ENCODE results near the gene MARK2.

Gene MARK2

DNA sequence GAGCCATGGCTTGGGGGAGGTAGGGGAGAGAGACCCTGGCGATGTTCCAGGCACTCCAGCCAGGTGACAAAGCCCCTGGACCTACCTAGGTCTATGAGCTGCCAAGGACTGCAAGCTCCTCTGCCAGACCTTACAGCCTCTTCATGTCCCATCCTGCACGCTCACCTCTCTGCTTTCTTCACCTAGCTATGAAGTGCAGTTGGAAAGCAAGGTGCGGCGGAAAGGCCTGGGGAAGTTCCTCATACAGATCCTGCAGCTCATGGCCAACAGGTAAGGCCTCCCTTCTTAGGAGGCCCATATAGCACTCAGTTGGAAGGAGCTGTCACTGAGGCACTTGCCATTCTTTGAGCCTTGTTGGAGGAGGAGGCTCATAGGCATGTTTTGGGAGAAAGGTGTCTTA is 113.7 kb downstream of the MARK2 start:
- Histone ChIP-seq H3K4me3 (ENCODE audit: insufficient read depth, low read depth, low read length, poor library complexity, severe bottlenecking) (no peak overlapping the region), H3K4me1 (ENCODE audit: control insufficient read depth, insufficient read depth, low read length, poor library complexity, severe bottlenecking) (peaks cover 8% of the 10 kb centered on the region), H3K36me3 (ENCODE audit: control insufficient read depth, insufficient read depth, low read length) (peaks cover 16% of the 10 kb centered on the region), H3K27ac (ENCODE audit: insufficient read depth, low read length, poor library complexity, severe bottlenecking) (no peak overlapping the region), H3K27me3 (replicated peaks; ENCODE audit: control insufficient read depth, insufficient read depth, low read length, poor library complexity, severe bottlenecking) (no peaks in the 10 kb centered on the region), H3K9me3 (ENCODE audit: control insufficient read depth, low read length) (no peaks in the 10 kb centered on the region)
- DNase-seq = no peak

DNA sequence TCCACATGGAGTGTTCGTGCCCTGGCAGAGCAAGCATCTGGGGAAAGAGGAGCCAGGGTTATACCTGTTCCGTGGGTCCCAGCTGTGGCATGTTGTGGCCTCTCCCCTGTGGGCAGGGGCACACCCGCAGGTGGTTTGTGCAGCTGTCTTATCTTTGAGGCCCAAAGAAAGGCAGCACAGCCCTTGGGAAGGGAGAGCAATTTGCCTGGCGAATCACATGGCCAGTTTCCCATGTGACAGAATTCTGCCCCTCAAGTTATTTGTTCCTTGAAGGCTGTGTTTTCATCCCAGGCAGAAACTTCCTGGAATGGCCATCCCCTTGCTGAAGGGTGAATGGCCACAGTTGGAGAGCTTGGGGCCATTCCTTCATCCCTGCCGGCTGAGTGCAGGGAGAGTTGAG is 119.1 kb downstream of the MARK2 start:
- H3K4me1 ChIP-seq (ENCODE audit: control insufficient read depth, insufficient read depth, low read length, poor library complexity, severe bottlenecking) = peaks cover 7% of the 10 kb centered on the region
- no peak for DNase-seq
- H3K9me3 ChIP-seq (ENCODE audit: control insufficient read depth, low read length) = no peaks in the 10 kb centered on the region
- no peak overlapping the region for H3K4me3 ChIP-seq (ENCODE audit: insufficient read depth, low read depth, low read length, poor library complexity, severe bottlenecking)
- no peak overlapping the region for H3K27ac ChIP-seq (ENCODE audit: insufficient read depth, low read length, poor library complexity, severe bottlenecking)
- no peaks in the 10 kb centered on the region for H3K27me3 ChIP-seq (replicated peaks; ENCODE audit: control insufficient read depth, insufficient read depth, low read length, poor library complexity, severe bottlenecking)
- H3K36me3 ChIP-seq (ENCODE audit: control insufficient read depth, insufficient read depth, low read length) = peaks cover 14% of the 10 kb centered on the region
